ENCODE data around the gene PGAP3. TPM values are rescaled to one million over a fixed set of nuclear protein-coding genes. Genes with fewer than 3 reads are reported as not detected.
A peak's percentile ranks its signal among the peaks of the same experiment; 100 is the strongest.

The PGAP3 gene
- polyA plus RNA-seq, 3 donors: 8.3 to 19.3 (median 9.2) TPM

DNA sequence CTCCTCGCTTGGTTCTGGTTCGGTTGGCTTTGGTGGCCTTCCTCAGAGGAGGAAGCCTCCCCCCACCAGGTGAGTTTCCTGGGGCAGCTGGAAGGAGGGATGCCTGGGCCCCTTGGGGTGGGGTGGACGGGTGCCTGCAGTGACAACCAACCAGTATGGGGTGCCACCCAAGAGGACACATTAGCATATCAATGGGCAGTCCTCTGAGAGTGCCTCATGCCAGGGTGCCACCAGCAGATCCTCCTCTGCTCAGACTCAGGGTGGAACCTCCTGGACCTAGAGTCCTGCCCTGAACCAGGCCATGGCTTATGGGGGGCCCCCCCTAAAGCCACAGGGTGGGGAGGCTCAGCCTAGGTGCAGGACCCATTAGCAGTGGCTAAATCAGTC, 58.4 kb downstream of the PGAP3 start:
- Histone ChIP-seq H3K9me3 (replicated peaks in 1 of 2; ENCODE audit: control insufficient read depth in 1 of 2, insufficient read depth in 1 of 2, low read length in 2 of 2) (no peaks in the 10 kb centered on the region), H3K36me3 (replicated peaks in 1 of 2; ENCODE audit: control insufficient read depth in 1 of 2, insufficient read depth in 2 of 2, low read length in 2 of 2) (no peaks in the 10 kb centered on the region), H3K79me2 (ENCODE audit: insufficient read depth, low read length) (no peaks in the 10 kb centered on the region), H3K4me1 (ENCODE audit: control insufficient read depth in 1 of 2, insufficient read depth in 2 of 2, low read length in 2 of 2) (peaks cover 14 to 30% of the 10 kb centered on the region in 2 donors), H4K20me1 (ENCODE audit: insufficient read depth, low read length) (no peaks in the 10 kb centered on the region), H3K4me3 (replicated peaks in 1 of 3; ENCODE audit: low read depth in 2 of 3, low read length in 3 of 3) (no peak overlapping the region), H3K9ac (ENCODE audit: insufficient read depth, low read length, poor library complexity, severe bottlenecking) (no peak overlapping the region), H2AFZ (ENCODE audit: insufficient read depth, low read depth, low read length, poor library complexity, severe bottlenecking) (no peak overlapping the region), H3K27ac (ENCODE audit: low read depth in 1 of 2, low read length in 2 of 2) (no peak overlapping the region), H3K4me2 (replicated peaks; ENCODE audit: extremely low read depth, low read length, poor library complexity, severe bottlenecking) (peak overlapping the region; percentile 21), H3K27me3 (ENCODE audit: control insufficient read depth in 2 of 2, insufficient read depth in 2 of 2, low read length in 2 of 2) (peaks cover 16 to 45% of the 10 kb centered on the region in 2 donors)
- TF ChIP-seq, protein P1, sequence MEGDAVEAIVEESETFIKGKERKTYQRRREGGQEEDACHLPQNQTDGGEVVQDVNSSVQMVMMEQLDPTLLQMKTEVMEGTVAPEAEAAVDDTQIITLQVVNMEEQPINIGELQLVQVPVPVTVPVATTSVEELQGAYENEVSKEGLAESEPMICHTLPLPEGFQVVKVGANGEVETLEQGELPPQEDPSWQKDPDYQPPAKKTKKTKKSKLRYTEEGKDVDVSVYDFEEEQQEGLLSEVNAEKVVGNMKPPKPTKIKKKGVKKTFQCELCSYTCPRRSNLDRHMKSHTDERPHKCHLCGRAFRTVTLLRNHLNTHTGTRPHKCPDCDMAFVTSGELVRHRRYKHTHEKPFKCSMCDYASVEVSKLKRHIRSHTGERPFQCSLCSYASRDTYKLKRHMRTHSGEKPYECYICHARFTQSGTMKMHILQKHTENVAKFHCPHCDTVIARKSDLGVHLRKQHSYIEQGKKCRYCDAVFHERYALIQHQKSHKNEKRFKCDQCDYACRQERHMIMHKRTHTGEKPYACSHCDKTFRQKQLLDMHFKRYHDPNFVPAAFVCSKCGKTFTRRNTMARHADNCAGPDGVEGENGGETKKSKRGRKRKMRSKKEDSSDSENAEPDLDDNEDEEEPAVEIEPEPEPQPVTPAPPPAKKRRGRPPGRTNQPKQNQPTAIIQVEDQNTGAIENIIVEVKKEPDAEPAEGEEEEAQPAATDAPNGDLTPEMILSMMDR (IDR thresholded peaks at IDR 0.05): no peak
- 80% methylated on average over 1 of the region's 3 CpGs for WGBS (ENCODE audit: insufficient coverage)
- Mint-ChIP-seq H3K4me3 (no peak overlapping the region), H3K36me3 (no peaks in the 10 kb centered on the region), H3K27ac (peak overlapping the region in 1 of 7 donors; percentile 75), H3K27me3 (ENCODE audit: low read depth in 3 of 3) (peaks cover 46 to 58% (median 49%) of the 10 kb centered on the region in 3 donors), H3K9me3 (peaks cover 0 to 11% (median 2%) of the 10 kb centered on the region in 7 donors), H3K4me1 (peaks cover 27% of the 10 kb centered on the region)
- no peak for DNase-seq
- intact Hi-C loops (cut with micrococcal nuclease): no loop called here

DNA sequence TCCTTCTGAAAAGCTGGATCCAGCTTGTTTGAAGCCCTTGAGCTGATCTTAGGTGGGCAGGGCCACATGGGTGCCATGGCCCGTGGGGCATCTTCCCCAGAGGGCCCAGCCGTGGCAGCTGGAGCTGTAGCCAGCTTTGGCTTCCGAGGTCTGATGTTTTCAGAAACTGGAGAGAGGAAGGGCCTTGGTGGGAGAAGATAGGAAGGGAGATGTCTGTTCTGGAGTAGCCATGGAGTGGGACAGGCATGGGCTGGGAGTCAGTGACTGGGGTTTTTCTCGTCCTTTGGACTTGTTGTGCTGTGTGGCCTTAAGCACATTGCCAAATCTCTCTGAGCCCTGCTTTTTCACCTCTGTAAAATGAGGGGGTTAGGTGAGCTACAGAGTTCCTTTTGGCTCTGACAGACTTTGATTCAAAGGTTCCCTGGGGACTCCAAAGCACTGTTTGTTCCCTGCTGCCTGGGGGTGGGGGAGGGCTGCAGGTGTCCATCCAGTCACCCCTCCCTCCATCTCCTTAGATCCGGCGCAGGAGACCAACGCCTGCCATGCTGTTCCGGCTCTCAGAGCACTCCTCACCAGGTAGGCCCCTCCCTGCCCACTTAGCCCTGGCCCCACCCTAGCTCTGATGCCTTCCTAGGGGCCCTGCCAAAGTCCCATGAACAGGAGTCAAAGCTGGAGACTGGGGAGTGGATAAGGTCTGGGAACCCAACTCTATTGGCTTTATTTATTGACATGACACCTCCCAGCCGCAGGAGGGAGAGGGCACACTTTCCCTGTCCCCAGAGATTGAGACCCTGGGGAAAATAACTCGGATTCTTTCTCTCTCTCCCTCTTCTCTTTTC, 59.0 kb downstream of the PGAP3 start:
- Histone ChIP-seq H3K4me3 (replicated peaks in 1 of 3; ENCODE audit: low read depth in 2 of 3, low read length in 3 of 3) (no peak overlapping the region), H3K9me3 (replicated peaks in 1 of 2; ENCODE audit: control insufficient read depth in 1 of 2, insufficient read depth in 1 of 2, low read length in 2 of 2) (no peaks in the 10 kb centered on the region), H4K20me1 (ENCODE audit: insufficient read depth, low read length) (no peaks in the 10 kb centered on the region), H3K79me2 (ENCODE audit: insufficient read depth, low read length) (no peaks in the 10 kb centered on the region), H2AFZ (ENCODE audit: insufficient read depth, low read depth, low read length, poor library complexity, severe bottlenecking) (no peak overlapping the region), H3K27me3 (ENCODE audit: control insufficient read depth in 2 of 2, insufficient read depth in 2 of 2, low read length in 2 of 2) (peaks cover 16 to 47% of the 10 kb centered on the region in 2 donors), H3K9ac (ENCODE audit: insufficient read depth, low read length, poor library complexity, severe bottlenecking) (no peak overlapping the region), H3K27ac (ENCODE audit: low read depth in 1 of 2, low read length in 2 of 2) (no peak overlapping the region), H3K36me3 (replicated peaks in 1 of 2; ENCODE audit: control insufficient read depth in 1 of 2, insufficient read depth in 2 of 2, low read length in 2 of 2) (no peaks in the 10 kb centered on the region), H3K4me2 (replicated peaks; ENCODE audit: extremely low read depth, low read length, poor library complexity, severe bottlenecking) (no peak overlapping the region), H3K4me1 (ENCODE audit: control insufficient read depth in 1 of 2, insufficient read depth in 2 of 2, low read length in 2 of 2) (peaks cover 14 to 24% of the 10 kb centered on the region in 2 donors)
- DNase-seq: no peak
- Mint-ChIP-seq H3K4me3 (no peak overlapping the region), H3K27me3 (ENCODE audit: low read depth in 3 of 3) (peaks cover 50 to 62% (median 50%) of the 10 kb centered on the region in 3 donors), H3K27ac (peak overlapping the region in 2 of 7 donors; percentile 1 to 75), H3K9me3 (peaks cover 0 to 11% (median 2%) of the 10 kb centered on the region in 7 donors), H3K4me1 (peaks cover 26% of the 10 kb centered on the region), H3K36me3 (no peaks in the 10 kb centered on the region)
- intact Hi-C loops (cut with micrococcal nuclease): no loop called here
- TF ChIP-seq, protein P1 (IDR thresholded peaks at IDR 0.05): no peak
- WGBS (ENCODE audit: insufficient coverage): 86% methylated on average over 8 of the region's 10 CpGs

All from CD14-positive monocyte (primary cell).